Astrocyte of the spinal cord (primary cell): ENCODE data around the gene ROPN1L.

ENCODE experiments used
- DNase-seq: peaks from one replicate; pipeline ENCODE4 v3.0.0; 2011; ENCODE audit warnings: low read depth, low spot score
- H3K4me3 ChIP-seq: 2 replicates; pipeline ENCODE4 v1.5.1; 2011; ENCODE audit warnings: low read depth, mild to moderate bottlenecking, low read length, moderate library complexity
- CTCF ChIP-seq: IDR thresholded peaks from 2 replicates; pipeline ENCODE4 v1.5.1; 2012; ENCODE audit warnings: low read depth, mild to moderate bottlenecking, low read length, inconsistent platforms
- in situ Hi-C: cut with HindIII; loops from 2 replicates; pipeline ENCODE4 v1.10.0; 2017; ENCODE audit warnings: low sequenced_read_pairs

Gene ROPN1L

DNA sequence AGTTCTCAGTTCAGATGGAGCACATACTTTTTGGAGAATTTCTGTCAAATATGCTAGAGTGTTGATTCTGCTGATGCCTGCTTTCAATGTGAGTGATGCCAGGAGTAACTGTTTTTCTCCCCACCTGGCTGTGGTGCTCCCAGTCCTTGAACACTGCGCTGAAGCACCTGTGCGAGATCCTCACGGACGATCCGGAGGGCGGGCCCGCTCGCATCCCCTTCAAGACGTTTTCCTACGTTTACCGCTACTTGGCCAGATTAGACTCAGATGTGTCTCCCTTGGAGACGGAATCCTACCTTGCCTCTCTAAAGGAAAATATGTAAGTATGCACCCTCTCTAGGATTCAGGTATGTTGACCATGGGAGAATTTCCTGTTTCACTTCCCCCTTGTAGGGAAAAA is 19.4 kb downstream of the ROPN1L start:
- no peak for TF ChIP-seq CTCF
- in situ Hi-C loops = no loop called here
- no peak overlapping the region for H3K4me3 ChIP-seq
- DNase-seq = no peak

DNA sequence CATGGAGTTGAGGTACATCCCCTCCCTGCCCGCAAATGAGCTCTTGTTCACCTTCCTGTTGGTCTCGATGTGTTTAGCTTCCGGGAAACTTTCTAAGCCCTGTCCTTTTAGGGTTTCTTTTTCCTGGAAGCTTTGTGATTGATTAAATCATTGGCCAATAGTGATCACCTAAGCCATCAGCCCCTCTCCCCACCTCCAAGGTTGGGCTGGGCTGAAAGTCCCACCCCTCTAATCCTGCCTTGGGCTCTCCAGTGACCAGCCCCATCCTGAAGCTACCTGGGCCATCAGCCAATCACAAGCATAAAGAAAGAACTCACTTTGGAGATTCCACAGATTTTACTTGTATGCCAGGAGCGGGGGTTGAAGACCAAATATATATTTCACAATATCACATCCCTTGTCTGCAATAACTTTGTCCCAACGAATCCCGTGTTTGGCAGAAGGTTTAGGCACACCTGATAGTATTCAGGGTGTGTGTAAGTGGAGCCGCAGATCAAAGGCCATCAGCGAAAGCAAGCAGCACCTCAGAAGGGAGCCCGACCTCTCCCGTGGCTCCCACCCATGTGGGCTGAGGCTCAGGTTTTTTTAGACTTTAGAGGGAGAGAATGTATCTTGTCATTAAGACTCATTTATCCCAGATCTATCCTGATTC is 20.4 kb downstream of the ROPN1L start:
- in situ Hi-C loops = no loop called here
- no peak for DNase-seq
- H3K4me3 ChIP-seq = no peak overlapping the region
- no peak for TF ChIP-seq CTCF

GRCh38 chr5:10463566-10463965 is 21.9 kb downstream of the ROPN1L start:
- H3K4me3 ChIP-seq = no peak overlapping the region
- no peak for TF ChIP-seq CTCF
- DNase-seq = no peak
- in situ Hi-C loops = no loop called here

GRCh38 chr5:10464173-10464572 is 22.5 kb downstream of the ROPN1L start:
- DNase-seq = no peak
- in situ Hi-C loops = no loop called here
- H3K4me3 ChIP-seq = no peak overlapping the region
- TF ChIP-seq CTCF = no peak

DNA sequence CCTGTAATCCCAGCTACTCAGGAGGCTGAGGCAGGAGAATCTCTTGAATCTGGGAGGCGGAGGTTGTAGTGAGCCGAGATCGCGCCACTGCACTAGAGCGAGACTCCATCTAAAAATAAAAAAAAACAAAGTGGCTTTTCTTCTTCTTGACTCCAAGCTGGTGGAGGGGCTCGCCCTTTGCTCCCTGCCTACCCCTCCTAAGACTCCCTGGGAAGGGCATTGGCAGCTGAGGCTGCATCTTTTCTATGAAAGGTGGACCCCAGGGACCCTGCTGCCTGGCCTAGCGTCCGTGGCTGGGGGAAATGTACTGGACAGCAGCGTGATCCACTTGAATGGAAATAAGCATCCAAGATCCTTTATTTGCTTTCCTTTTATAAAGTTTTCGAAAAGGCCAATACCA is 24.0 kb downstream of the ROPN1L start:
- no peak overlapping the region for H3K4me3 ChIP-seq
- no peak for DNase-seq
- in situ Hi-C loops = no loop called here
- no peak for TF ChIP-seq CTCF

DNA sequence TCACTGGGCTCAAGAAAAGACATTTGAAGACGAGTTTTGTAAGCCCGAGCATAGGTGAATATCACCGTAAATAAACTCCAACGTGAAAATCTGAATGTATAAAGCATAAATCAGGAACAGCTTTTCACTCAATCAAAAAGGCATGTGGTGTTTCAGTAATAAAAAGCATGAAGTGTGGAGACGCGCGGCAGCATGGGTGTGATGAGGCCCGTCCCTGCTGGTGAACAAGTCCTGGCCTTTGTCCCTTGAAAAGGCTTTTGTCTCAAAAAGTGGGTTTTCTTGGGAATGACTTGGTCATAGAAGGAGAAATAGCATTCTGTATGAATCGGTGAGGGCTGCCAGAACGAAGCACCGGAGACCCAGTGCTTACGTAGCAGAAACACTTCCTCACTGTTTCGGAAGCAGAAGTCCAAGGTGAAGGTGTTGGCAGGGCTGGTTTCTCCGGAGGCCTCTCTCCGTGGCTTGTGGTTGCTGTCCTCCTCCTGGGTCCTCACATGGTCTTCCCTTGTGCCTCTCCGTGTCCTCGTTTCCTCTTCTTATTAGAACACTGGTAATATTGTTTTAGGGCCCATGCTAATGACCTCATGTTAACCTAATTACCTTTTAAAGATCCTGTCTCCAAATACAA is 24.9 kb downstream of the ROPN1L start:
- no peak overlapping the region for H3K4me3 ChIP-seq
- DNase-seq = no peak
- in situ Hi-C loops = no loop called here
- TF ChIP-seq CTCF = no peak
